GM19351 (cell line): Measurements from ENCODE around the gene C19orf12.

Experiments
- ATAC-seq: cut with Tn5 transposase; IDR thresholded peaks from one replicate; pipeline ENCODE4 v1.9.1; 2021; ENCODE audit warnings: mild to moderate bottlenecking, moderate library complexity; ENCODE audit not compliant: unreplicated experiment

C19orf12 gene

GRCh38 chr19:29665215-29665825 is 49.7 kb downstream of the C19orf12 start, which contains the start of gene PLEKHF1:
PLEKHF1 (plus strand) TSS chr19:29665461; CDS start chr19:29673840, 8,379 bp downstream.
- ATAC-seq = peak; percentile 87

DNA sequence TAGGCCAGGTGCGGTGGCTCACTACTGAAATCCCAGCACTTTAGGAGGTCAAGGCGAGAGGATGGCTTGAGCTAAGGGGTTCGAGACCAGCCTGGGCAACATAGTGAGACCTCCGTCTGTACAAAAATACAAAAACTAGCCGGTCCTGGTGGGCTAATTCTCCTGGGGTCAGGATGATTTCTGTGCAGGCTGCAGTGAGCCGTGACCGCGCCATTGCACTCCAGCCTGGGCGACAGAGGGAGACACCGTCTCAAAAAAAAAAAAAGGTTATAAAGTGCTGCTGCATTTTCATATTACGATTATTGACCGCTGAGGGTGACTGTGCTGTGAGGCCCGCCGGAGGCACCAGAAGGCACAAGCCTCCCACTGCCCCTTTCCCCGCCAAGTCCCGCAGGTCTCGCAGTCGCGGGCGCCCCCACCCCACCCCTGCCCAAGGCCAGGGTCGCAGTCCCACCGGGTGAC is 50.3 kb downstream of the C19orf12 start:
- ATAC-seq = peak; percentile 30

GRCh38 chr19:29663861-29664752 is 51.0 kb downstream of the C19orf12 start:
- ATAC-seq = no peak

- ATAC-seq = no peak
These were observed 52.3 kb downstream of the C19orf12 start for GRCh38 chr19:29662604-29663404.

DNA sequence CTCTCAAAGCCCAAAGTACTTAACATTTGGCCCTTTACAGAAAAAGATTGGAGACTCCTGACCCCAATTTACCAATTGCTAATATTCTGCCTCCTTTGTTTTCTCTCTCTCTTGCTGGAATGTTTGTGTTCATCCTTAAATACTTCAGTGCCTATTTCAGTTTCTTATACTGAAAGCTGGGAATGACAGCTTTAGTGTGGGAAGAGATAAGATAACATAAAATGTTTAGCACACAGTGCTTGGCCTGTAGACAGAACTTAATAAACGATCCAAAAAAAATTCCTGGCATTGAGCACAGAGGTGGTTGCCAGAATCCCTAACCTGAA is 52.8 kb downstream of the C19orf12 start:
- no peak for ATAC-seq

GRCh38 chr19:29660835-29661234 is 54.2 kb downstream of the C19orf12 start:
- ATAC-seq = no peak

DNA sequence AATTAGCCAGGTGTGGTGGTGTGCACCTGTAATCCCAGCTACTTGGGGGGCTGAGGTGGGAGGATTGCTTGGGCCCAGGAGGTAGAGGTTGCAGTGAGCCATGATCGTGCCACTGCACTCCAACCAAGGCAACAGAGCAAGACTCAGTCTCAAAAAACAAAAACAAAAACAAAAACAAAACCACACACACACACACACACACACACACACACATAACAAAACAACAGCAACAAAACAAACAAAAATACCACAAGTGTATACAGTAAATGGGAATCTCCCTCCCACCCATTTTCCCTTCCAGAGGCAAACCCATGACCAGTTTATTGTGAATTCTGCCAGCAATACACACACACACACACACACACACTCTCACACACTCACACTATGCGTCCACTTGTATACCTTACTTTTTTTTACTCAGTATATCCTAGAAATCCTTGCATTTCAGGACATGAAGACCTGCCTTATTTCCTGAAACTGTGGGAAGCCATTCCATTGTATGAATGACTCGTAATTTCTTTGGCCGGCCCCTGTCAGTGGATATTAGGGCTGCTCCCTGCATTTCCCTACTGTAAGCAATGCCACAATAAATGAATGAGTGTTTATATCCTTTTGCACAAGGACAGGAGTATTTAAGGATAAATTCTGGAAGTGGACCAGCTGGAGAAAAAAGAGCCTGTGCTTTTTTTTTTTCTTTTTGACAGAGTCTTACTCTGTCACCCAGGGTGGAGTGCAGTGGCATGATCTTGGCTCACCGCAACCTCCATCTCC is 56.7 kb downstream of the C19orf12 start:
- ATAC-seq = no peak

GRCh38 chr19:29655648-29656335 is 59.3 kb downstream of the C19orf12 start:
- no peak for ATAC-seq

- ATAC-seq = no peak
These were observed 61.7 kb downstream of the C19orf12 start for GRCh38 chr19:29653398-29653797.

GRCh38 chr19:29651622-29652394 is 63.3 kb downstream of the C19orf12 start:
- ATAC-seq = no peak

- ATAC-seq = no peak
These were observed 64.2 kb downstream of the C19orf12 start for GRCh38 chr19:29650772-29651387.
